Fibroblast of the aortic adventitia (primary cell): ENCODE data around the gene PLD1. TPM values are rescaled to one million over a fixed set of nuclear protein-coding genes. Genes with fewer than 3 reads are reported as not detected.

Experiments
- DNase-seq: peaks from one replicate; pipeline ENCODE4 v3.0.0-alpha.2; 2010; ENCODE audit warnings: low read depth
- H3K4me3 ChIP-seq: 2 replicates; pipeline ENCODE4 v1.5.1; 2011; ENCODE audit warnings: low read depth, mild to moderate bottlenecking, control low read depth, low read length, moderate library complexity
- CTCF ChIP-seq: IDR thresholded peaks from 2 replicates; pipeline ENCODE4 v1.5.1; 2011; ENCODE audit warnings: mild to moderate bottlenecking, low read length, control low read depth, inconsistent platforms; ENCODE audit not compliant: insufficient read depth
- total RNA-seq: library from RNA; depleted of rRNA; stranded (reverse); fragments of >200 nt; gene quantifications from 2 replicates; pipeline ENCODE4 v1.2.3, GENCODE V29; 2012; ENCODE audit warnings: low replicate concordance

The PLD1 gene
- total RNA-seq, 1 donor: 23.1 TPM

- DNase-seq: no peak
- TF ChIP-seq CTCF: no peak
- H3K4me3 ChIP-seq: no peak overlapping the region
Measured at GRCh38 chr3:171680726-171681411, 129.4 kb downstream of the PLD1 start.

- no peak for DNase-seq
- H3K4me3 ChIP-seq: no peak overlapping the region
- no peak for TF ChIP-seq CTCF
Measured at GRCh38 chr3:171678971-171679492, 131.3 kb downstream of the PLD1 start.

- no peak overlapping the region for H3K4me3 ChIP-seq
- TF ChIP-seq CTCF: no peak
- no peak for DNase-seq
Measured at GRCh38 chr3:171677706-171678105, 132.6 kb downstream of the PLD1 start.

GRCh38 chr3:171676601-171677175 is 133.6 kb downstream of the PLD1 start:
- DNase-seq: no peak
- TF ChIP-seq CTCF: no peak
- no peak overlapping the region for H3K4me3 ChIP-seq

GRCh38 chr3:171673951-171674350 is 136.3 kb downstream of the PLD1 start:
- DNase-seq: no peak
- H3K4me3 ChIP-seq: no peak overlapping the region
- no peak for TF ChIP-seq CTCF

GRCh38 chr3:171672538-171672937 is 137.7 kb downstream of the PLD1 start:
- TF ChIP-seq CTCF: no peak
- no peak for DNase-seq
- no peak overlapping the region for H3K4me3 ChIP-seq
